Measurements from ENCODE around the gene P3H1. TPM values are rescaled to one million over a fixed set of nuclear protein-coding genes. Genes with fewer than 3 reads are reported as not detected.
"Not testable (repeated sequence)": the region's sequence is repeated elsewhere in the genome, so short reads cannot be mapped to it uniquely, and the experiment has no call there.

P3H1 gene
- total and polyA plus RNA-seq, 2 donors (not counting 1 experiment from before 2014, with no cell fraction given) = 42.2 to 51.3 TPM

- H3K27me3 ChIP-seq (replicated peaks in 1 of 4; ENCODE audit: control extremely low read depth in 1 of 4, control insufficient read depth in 3 of 4, insufficient read depth in 4 of 4, low read length in 3 of 4) = no peaks in the 10 kb centered on the region
- H3K27ac Mint-ChIP-seq = no peak overlapping the region
- H3K27me3 Mint-ChIP-seq = no peaks in the 10 kb centered on the region
- no peaks in the 10 kb centered on the region for H3K4me1 Mint-ChIP-seq
- H3K9me3 Mint-ChIP-seq (ENCODE audit: insufficient read depth) = no peaks in the 10 kb centered on the region
- no peak overlapping the region for H3K4me3 ChIP-seq (ENCODE audit: control extremely low read depth in 1 of 5, extremely low read depth in 1 of 5, insufficient read depth in 1 of 5, low read depth in 2 of 5, low read length in 4 of 5)
- TF ChIP-seq EZH2 (IDR thresholded peaks at IDR 0.05; ENCODE audit: borderline replicate concordance, insufficient read depth, low read depth, low read length, poor library complexity, severe bottlenecking) (no peak), CTCF (IDR thresholded peaks at IDR 0.05) (no peak)
- no peaks in the 10 kb centered on the region for H4K20me1 ChIP-seq (ENCODE audit: control insufficient read depth, insufficient read depth, low read length, poor library complexity, severe bottlenecking)
- 87% methylated on average over 5 of the region's 6 CpGs for WGBS (ENCODE audit: insufficient coverage)
- H2AFZ ChIP-seq (ENCODE audit: insufficient read depth, low read depth, low read length, poor library complexity, severe bottlenecking) = no peak overlapping the region
- CTCF ChIA-PET = interaction anchor here (1.0 kb wide), 1 partner anchor 23 kb away, joined by 3 read pairs; no protein-coding TSS in a partner anchor
- H3K4me2 ChIP-seq (replicated peaks; ENCODE audit: low read depth, low read length, poor library complexity, severe bottlenecking) = no peak overlapping the region
- no peaks in the 10 kb centered on the region for H3K4me1 ChIP-seq (ENCODE audit: control insufficient read depth in 2 of 2, insufficient read depth in 2 of 2, low read length in 2 of 2)
- no peaks in the 10 kb centered on the region for H3K9me3 ChIP-seq (ENCODE audit: control extremely low read depth in 1 of 3, control insufficient read depth in 2 of 3, insufficient read depth in 1 of 3, low read length in 2 of 3)
- no peak overlapping the region for H3K9ac ChIP-seq (ENCODE audit: low read length)
- H3K4me3 Mint-ChIP-seq = no peak overlapping the region
- peaks cover 0 to 2% of the 10 kb centered on the region in 2 experiments for H3K36me3 ChIP-seq (replicated peaks in 1 of 2; ENCODE audit: control extremely low read depth in 1 of 2, control insufficient read depth in 1 of 2, extremely low read depth in 1 of 2, insufficient read depth in 2 of 2, low read length in 1 of 2)
- H3K27ac ChIP-seq (ENCODE audit: low read length in 2 of 2) = no peak overlapping the region
- POLR2A ChIA-PET = interaction anchor here (0.7 kb wide), 1 partner anchor 33 kb away, joined by 5 read pairs; no protein-coding TSS in a partner anchor
- no peak for DNase-seq
- ATAC-seq (ENCODE audit: low read depth) = no peak
- intact Hi-C loops (cut with micrococcal nuclease) = no loop called here
- H3K79me2 ChIP-seq (ENCODE audit: control insufficient read depth, insufficient read depth, low read length) = no peaks in the 10 kb centered on the region
Measured at GRCh38 chr1:42723511-42723910, 43.3 kb downstream of the P3H1 start.

GRCh38 chr1:42722403-42722802, 44.4 kb downstream of the P3H1 start:
- DNase-seq; H3K4me1 Mint-ChIP-seq; intact Hi-C loops (cut with micrococcal nuclease); H3K36me3 ChIP-seq (replicated peaks in 1 of 2; ENCODE audit: control extremely low read depth in 1 of 2, control insufficient read depth in 1 of 2, extremely low read depth in 1 of 2, insufficient read depth in 2 of 2, low read length in 1 of 2); H3K4me3 ChIP-seq (ENCODE audit: control extremely low read depth in 1 of 5, extremely low read depth in 1 of 5, insufficient read depth in 1 of 5, low read depth in 2 of 5, low read length in 4 of 5); H3K9me3 ChIP-seq (ENCODE audit: control extremely low read depth in 1 of 3, control insufficient read depth in 2 of 3, insufficient read depth in 1 of 3, low read length in 2 of 3); H3K4me3 Mint-ChIP-seq; H3K27ac ChIP-seq (ENCODE audit: low read length in 2 of 2); H4K20me1 ChIP-seq (ENCODE audit: control insufficient read depth, insufficient read depth, low read length, poor library complexity, severe bottlenecking); H3K27ac Mint-ChIP-seq; H3K27me3 Mint-ChIP-seq; H3K9me3 Mint-ChIP-seq (ENCODE audit: insufficient read depth); H3K9ac ChIP-seq (ENCODE audit: low read length); POLR2A ChIA-PET; ATAC-seq (ENCODE audit: low read depth); H3K27me3 ChIP-seq (replicated peaks in 1 of 4; ENCODE audit: control extremely low read depth in 1 of 4, control insufficient read depth in 3 of 4, insufficient read depth in 4 of 4, low read length in 3 of 4); H3K4me2 ChIP-seq (replicated peaks; ENCODE audit: low read depth, low read length, poor library complexity, severe bottlenecking); H3K79me2 ChIP-seq (ENCODE audit: control insufficient read depth, insufficient read depth, low read length); H3K4me1 ChIP-seq (ENCODE audit: control insufficient read depth in 2 of 2, insufficient read depth in 2 of 2, low read length in 2 of 2); H2AFZ ChIP-seq (ENCODE audit: insufficient read depth, low read depth, low read length, poor library complexity, severe bottlenecking): not testable (repeated sequence)
- WGBS (ENCODE audit: insufficient coverage) = no CpG with 5 or more reads among the region's 2 CpGs
- CTCF ChIA-PET = interaction anchor here (0.6 kb wide), 1 partner anchor 354 kb away, joined by 4 read pairs; no protein-coding TSS in a partner anchor

Data from B cell (primary cell).